IPS DF 4.7 (cell line): ENCODE results near the gene CEP57.

Experiments used
- DNase-seq: peaks from one replicate; pipeline ENCODE4 v3.0.0-alpha.2; 2013; ENCODE audit warnings: low spot score; ENCODE audit errors: extremely low read depth

Gene CEP57

GRCh38 chr11:95790123-95790932 is at the start of gene CEP57:
Gene CEP57 (plus strand): TSS chr11:95790498. CDS start chr11:95790699, 201 bp downstream.
- DNase-seq = peak; percentile 99

- DNase-seq = no peak
These were observed 40.2 kb upstream of the CEP57 start for GRCh38 chr11:95750101-95750500.

GRCh38 chr11:95751515-95751914 is 38.8 kb upstream of the CEP57 start:
- DNase-seq = no peak

- DNase-seq = no peak
These were observed 29.4 kb upstream of the CEP57 start for GRCh38 chr11:95760941-95761340.

GRCh38 chr11:95762534-95762933 is 27.8 kb upstream of the CEP57 start:
- no peak for DNase-seq

- peak; percentile 3 for DNase-seq
These were observed 25.9 kb upstream of the CEP57 start for GRCh38 chr11:95764267-95764898.

- no peak for DNase-seq
These were observed 23.6 kb upstream of the CEP57 start for GRCh38 chr11:95766701-95767100.

GRCh38 chr11:95767498-95767897 is 22.8 kb upstream of the CEP57 start:
- no peak for DNase-seq

- DNase-seq = no peak
These were observed 21.8 kb upstream of the CEP57 start for GRCh38 chr11:95768521-95768920.

GRCh38 chr11:95776859-95777258 is 13.4 kb upstream of the CEP57 start:
- DNase-seq = no peak

GRCh38 chr11:95778699-95779098 is 11.6 kb upstream of the CEP57 start:
- DNase-seq = no peak

- DNase-seq = no peak
These were observed 9.8 kb upstream of the CEP57 start for GRCh38 chr11:95780544-95780943.

- DNase-seq = no peak
These were observed 1.3 kb upstream of the CEP57 start for GRCh38 chr11:95788921-95789505.

- DNase-seq = peak; percentile 93
These were observed 684 bp upstream of the CEP57 start, which contains the start of gene FAM76B for GRCh38 chr11:95789506-95790122. Gene FAM76B (minus strand): TSS chr11:95789782. CDS start chr11:95789478, 304 bp downstream.

- no peak for DNase-seq
These were observed 823 bp downstream of the CEP57 start for GRCh38 chr11:95790933-95791708.

- DNase-seq = no peak
These were observed 1.4 kb downstream of the CEP57 start for GRCh38 chr11:95791709-95792033.

- no peak for DNase-seq
These were observed 1.9 kb downstream of the CEP57 start for GRCh38 chr11:95792200-95792599.

- DNase-seq = no peak
These were observed 2.4 kb downstream of the CEP57 start for GRCh38 chr11:95792700-95793099.

- no peak for DNase-seq
These were observed 2.8 kb downstream of the CEP57 start for GRCh38 chr11:95793116-95793515.

- DNase-seq = no peak
These were observed 3.8 kb downstream of the CEP57 start for GRCh38 chr11:95794086-95794485.

GRCh38 chr11:95795627-95796295 is 5.5 kb downstream of the CEP57 start:
- no peak for DNase-seq
